ENCODE results near the gene PDE10A. TPM values are rescaled to one million over a fixed set of nuclear protein-coding genes. Genes with fewer than 3 reads are reported as not detected.
A peak's percentile ranks its signal among the peaks of the same experiment; 100 is the strongest.

Gene PDE10A
- total and polyA plus RNA-seq, 5 donors from 2014 or later, result not detected

DNA sequence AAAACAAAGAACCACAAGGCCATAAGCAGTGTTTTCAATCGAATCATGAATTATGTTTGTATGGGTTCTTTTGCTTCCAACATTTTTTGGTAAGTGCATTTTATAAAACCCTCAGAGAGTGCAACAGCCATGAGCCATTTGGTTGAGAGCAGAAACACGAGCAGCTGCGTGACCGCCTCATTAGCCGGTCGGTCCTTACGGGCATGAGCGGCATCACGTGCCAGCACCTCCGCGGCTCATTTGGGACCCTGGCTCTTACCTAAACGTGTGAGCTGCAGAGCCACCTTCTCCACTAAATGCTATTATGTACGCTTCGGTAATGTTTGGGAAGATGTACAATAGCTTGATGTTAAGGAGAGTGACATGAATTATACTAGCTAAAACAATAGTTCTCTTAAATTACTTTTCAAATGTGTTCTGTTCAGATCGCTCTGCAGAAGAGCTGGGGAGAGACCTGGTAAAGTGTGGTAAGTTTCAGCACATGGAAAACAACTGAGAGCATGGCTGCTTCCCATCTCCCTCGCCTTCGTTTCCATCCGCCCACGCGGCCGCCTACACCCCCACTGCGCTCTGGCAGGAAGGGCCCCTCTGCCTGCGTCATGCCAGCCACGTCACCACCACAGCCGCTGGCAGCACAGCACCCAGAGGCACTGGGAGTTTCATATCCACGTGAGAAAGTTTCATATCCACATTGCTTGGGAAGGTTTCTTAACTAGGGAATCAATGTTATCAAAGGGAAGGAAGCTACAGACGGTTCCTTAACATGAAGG, 23.7 kb upstream of the PDE10A start:
- no peaks in the 10 kb centered on the region for H3K9me3 ChIP-seq (ENCODE audit: control insufficient read depth in 2 of 2, low read length in 2 of 2)
- no peak for ATAC-seq (ENCODE audit: low read depth in 2 of 2)
- Mint-ChIP-seq H3K4me1 (no peaks in the 10 kb centered on the region), H3K27ac (no peak overlapping the region), H3K4me3 (no peak overlapping the region), H3K36me3 (no peaks in the 10 kb centered on the region), H3K9me3 (peaks cover 0 to 11% (median 1%) of the 10 kb centered on the region in 7 donors), H3K27me3 (no peaks in the 10 kb centered on the region)
- no peaks in the 10 kb centered on the region for H3K27me3 ChIP-seq (ENCODE audit: control insufficient read depth, insufficient read depth, low read length)
- H3K36me3 ChIP-seq (ENCODE audit: control insufficient read depth, insufficient read depth, low read length), result no peaks in the 10 kb centered on the region
- no peaks in the 10 kb centered on the region for H3K4me1 ChIP-seq (ENCODE audit: control insufficient read depth, insufficient read depth, low read length, poor library complexity, severe bottlenecking)
- DNase-seq, result no peak
- H3K27ac ChIP-seq (ENCODE audit: insufficient read depth, low read length, poor library complexity, severe bottlenecking), result no peak overlapping the region
- H3K4me3 ChIP-seq (ENCODE audit: low read depth, low read length), result no peak overlapping the region

DNA sequence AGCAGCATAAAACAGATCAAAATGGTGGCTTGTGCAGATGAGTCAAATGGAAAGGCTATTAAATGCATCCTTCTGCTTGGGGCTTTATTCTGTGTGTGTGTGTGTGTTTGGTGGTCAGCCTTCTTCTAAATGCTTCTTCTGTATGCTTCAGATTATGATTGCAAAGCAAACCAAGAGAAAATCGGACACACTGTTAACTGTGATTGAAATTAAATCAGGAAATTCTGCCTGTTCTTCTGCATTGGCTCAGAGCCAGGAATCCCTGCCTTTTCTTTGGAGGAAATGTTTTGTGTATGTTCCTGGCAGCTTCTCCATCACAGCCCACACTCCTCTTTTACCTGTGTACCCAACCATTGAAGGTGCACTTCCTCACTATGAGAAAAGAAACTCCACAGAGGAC, 22.3 kb upstream of the PDE10A start:
- H3K27me3 ChIP-seq (ENCODE audit: control insufficient read depth, insufficient read depth, low read length), result no peaks in the 10 kb centered on the region
- no peak overlapping the region for H3K4me3 ChIP-seq (ENCODE audit: low read depth, low read length)
- H3K27ac ChIP-seq (ENCODE audit: insufficient read depth, low read length, poor library complexity, severe bottlenecking), result no peak overlapping the region
- H3K4me1 ChIP-seq (ENCODE audit: control insufficient read depth, insufficient read depth, low read length, poor library complexity, severe bottlenecking), result no peaks in the 10 kb centered on the region
- no peaks in the 10 kb centered on the region for H3K9me3 ChIP-seq (ENCODE audit: control insufficient read depth in 2 of 2, low read length in 2 of 2)
- Mint-ChIP-seq H3K4me1 (no peaks in the 10 kb centered on the region), H3K27me3 (no peaks in the 10 kb centered on the region), H3K27ac (no peak overlapping the region), H3K36me3 (no peaks in the 10 kb centered on the region), H3K4me3 (no peak overlapping the region), H3K9me3 (peaks cover 0 to 8% (median 1%) of the 10 kb centered on the region in 7 donors)
- DNase-seq (no peak), ATAC-seq (ENCODE audit: low read depth in 2 of 2) (no peak)
- no peaks in the 10 kb centered on the region for H3K36me3 ChIP-seq (ENCODE audit: control insufficient read depth, insufficient read depth, low read length)

DNA sequence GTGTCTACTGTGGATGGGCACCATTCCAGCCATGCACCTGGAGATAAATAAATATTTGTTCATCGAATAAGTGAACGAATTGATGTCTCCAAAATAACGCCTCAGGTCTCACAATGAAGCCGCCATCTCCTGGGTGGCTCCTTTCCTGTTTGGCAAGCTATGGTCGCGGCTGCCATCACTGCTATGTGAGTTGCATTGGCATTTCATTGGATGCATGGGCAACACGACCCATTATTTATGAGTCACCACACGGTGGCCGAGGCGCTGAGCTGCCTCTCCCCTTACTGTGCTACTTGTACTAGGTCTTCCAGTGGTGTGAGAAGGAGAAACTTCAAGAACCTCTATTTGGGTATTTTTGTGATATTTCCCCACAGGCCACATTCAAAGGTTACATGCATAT, 21.3 kb upstream of the PDE10A start:
- Histone ChIP-seq H3K4me3 (ENCODE audit: low read depth, low read length) (no peak overlapping the region), H3K27ac (ENCODE audit: insufficient read depth, low read length, poor library complexity, severe bottlenecking) (no peak overlapping the region), H3K9me3 (ENCODE audit: control insufficient read depth in 2 of 2, low read length in 2 of 2) (no peaks in the 10 kb centered on the region), H3K4me1 (ENCODE audit: control insufficient read depth, insufficient read depth, low read length, poor library complexity, severe bottlenecking) (no peaks in the 10 kb centered on the region), H3K36me3 (ENCODE audit: control insufficient read depth, insufficient read depth, low read length) (no peaks in the 10 kb centered on the region), H3K27me3 (ENCODE audit: control insufficient read depth, insufficient read depth, low read length) (no peaks in the 10 kb centered on the region)
- peaks cover 0 to 4% (median 0%) of the 10 kb centered on the region in 7 donors for H3K9me3 Mint-ChIP-seq
- DNase-seq, result no peak
- no peak for ATAC-seq (ENCODE audit: low read depth in 2 of 2)
- H3K36me3 Mint-ChIP-seq, result no peaks in the 10 kb centered on the region
- H3K4me3 Mint-ChIP-seq, result no peak overlapping the region
- no peaks in the 10 kb centered on the region for H3K4me1 Mint-ChIP-seq
- H3K27me3 Mint-ChIP-seq, result no peaks in the 10 kb centered on the region
- H3K27ac Mint-ChIP-seq, result no peak overlapping the region

DNA sequence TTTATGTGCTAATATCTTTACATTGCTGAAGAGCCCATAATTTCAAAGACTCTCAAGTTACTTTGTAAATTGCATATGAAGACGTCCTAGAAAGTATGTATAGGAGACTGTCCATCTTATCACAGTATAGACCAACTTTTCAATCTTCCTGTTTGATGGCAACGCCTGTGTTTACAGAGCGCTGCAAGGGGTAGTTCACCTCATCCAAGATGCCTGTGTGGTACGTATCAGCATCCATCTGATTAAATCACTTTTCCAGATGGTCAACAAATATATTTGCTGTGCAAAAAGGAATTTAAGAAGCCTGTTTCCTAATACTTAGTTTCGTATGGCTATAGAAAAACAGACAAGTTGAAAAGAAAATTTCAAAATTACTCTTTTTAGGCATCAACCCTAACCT, 17.9 kb upstream of the PDE10A start:
- ATAC-seq (ENCODE audit: low read depth in 2 of 2), result no peak

DNA sequence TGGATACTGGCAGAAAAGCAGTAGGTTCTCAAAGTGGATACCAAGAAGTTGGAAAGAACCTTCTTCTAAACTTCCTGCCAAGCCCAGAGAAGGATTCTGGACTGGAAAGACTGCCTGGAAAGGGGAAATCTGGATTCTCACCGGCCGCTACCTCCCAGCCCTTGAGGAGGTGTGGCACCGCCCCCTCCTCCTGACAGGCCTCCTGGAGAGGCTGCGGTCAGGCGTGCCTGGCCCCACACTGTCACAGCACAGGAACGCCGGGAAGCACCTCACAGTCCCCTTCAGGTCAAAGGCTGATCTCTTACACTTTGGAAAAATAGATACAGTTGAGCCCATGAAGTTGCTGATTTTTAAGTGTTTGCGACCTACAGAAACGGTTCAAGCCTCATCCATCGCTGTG, 16.3 kb upstream of the PDE10A start:
- H3K36me3 ChIP-seq (ENCODE audit: control insufficient read depth, insufficient read depth, low read length), result no peaks in the 10 kb centered on the region
- DNase-seq (no peak), ATAC-seq (ENCODE audit: low read depth in 2 of 2) (no peak)
- H3K36me3 Mint-ChIP-seq, result no peaks in the 10 kb centered on the region
- no peak overlapping the region for H3K4me3 Mint-ChIP-seq
- H3K27me3 Mint-ChIP-seq, result no peaks in the 10 kb centered on the region
- peaks cover 0 to 4% (median 0%) of the 10 kb centered on the region in 4 donors for H3K4me1 Mint-ChIP-seq
- no peak overlapping the region for H3K27ac ChIP-seq (ENCODE audit: insufficient read depth, low read length, poor library complexity, severe bottlenecking)
- H3K9me3 Mint-ChIP-seq, result peaks cover 0 to 6% (median 4%) of the 10 kb centered on the region in 7 donors
- H3K27ac Mint-ChIP-seq, result no peak overlapping the region
- H3K4me1 ChIP-seq (ENCODE audit: control insufficient read depth, insufficient read depth, low read length, poor library complexity, severe bottlenecking), result no peaks in the 10 kb centered on the region
- H3K4me3 ChIP-seq (ENCODE audit: low read depth, low read length), result no peak overlapping the region
- no peaks in the 10 kb centered on the region for H3K27me3 ChIP-seq (ENCODE audit: control insufficient read depth, insufficient read depth, low read length)
- H3K9me3 ChIP-seq (ENCODE audit: control insufficient read depth in 2 of 2, low read length in 2 of 2), result no peaks in the 10 kb centered on the region

More for the DNA sequence above, 17.9 kb upstream of the PDE10A start:
- Mint-ChIP-seq H3K36me3 (no peaks in the 10 kb centered on the region), H3K27me3 (no peaks in the 10 kb centered on the region), H3K9me3 (peaks cover 0 to 6% (median 4%) of the 10 kb centered on the region in 7 donors), H3K4me3 (no peak overlapping the region), H3K27ac (no peak overlapping the region), H3K4me1 (peaks cover 0 to 4% (median 0%) of the 10 kb centered on the region in 4 donors)
- H3K9me3 ChIP-seq (ENCODE audit: control insufficient read depth in 2 of 2, low read length in 2 of 2), result no peaks in the 10 kb centered on the region
- no peaks in the 10 kb centered on the region for H3K4me1 ChIP-seq (ENCODE audit: control insufficient read depth, insufficient read depth, low read length, poor library complexity, severe bottlenecking)
- no peak for DNase-seq
- no peaks in the 10 kb centered on the region for H3K36me3 ChIP-seq (ENCODE audit: control insufficient read depth, insufficient read depth, low read length)
- H3K27ac ChIP-seq (ENCODE audit: insufficient read depth, low read length, poor library complexity, severe bottlenecking), result no peak overlapping the region
- no peak overlapping the region for H3K4me3 ChIP-seq (ENCODE audit: low read depth, low read length)
- H3K27me3 ChIP-seq (ENCODE audit: control insufficient read depth, insufficient read depth, low read length), result no peaks in the 10 kb centered on the region

DNA sequence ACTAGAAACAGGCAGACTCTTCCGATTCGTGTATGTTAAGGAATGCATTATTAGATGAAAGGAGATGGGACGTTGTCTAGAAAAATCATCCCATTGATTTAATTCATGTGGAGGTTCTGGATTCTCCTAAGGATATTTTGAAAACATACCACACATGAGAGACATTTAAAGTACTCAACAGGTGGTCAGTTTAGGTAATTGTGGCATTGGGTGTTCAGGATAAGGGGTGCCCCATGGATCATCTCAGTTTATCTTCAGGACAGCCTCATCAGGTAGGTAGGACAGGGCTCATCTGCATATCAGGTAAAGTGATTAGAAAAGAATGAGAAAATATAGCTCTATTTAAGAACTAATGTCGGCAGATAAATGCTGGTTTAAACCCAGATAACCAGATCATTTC, 15.9 kb upstream of the PDE10A start:
- no peaks in the 10 kb centered on the region for H3K36me3 Mint-ChIP-seq
- no peak overlapping the region for H3K4me3 Mint-ChIP-seq
- H3K27ac Mint-ChIP-seq, result no peak overlapping the region
- H3K27ac ChIP-seq (ENCODE audit: insufficient read depth, low read length, poor library complexity, severe bottlenecking), result no peak overlapping the region
- H3K27me3 Mint-ChIP-seq, result no peaks in the 10 kb centered on the region
- H3K27me3 ChIP-seq (ENCODE audit: control insufficient read depth, insufficient read depth, low read length), result no peaks in the 10 kb centered on the region
- no peak overlapping the region for H3K4me3 ChIP-seq (ENCODE audit: low read depth, low read length)
- no peaks in the 10 kb centered on the region for H3K9me3 ChIP-seq (ENCODE audit: control insufficient read depth in 2 of 2, low read length in 2 of 2)
- no peaks in the 10 kb centered on the region for H3K36me3 ChIP-seq (ENCODE audit: control insufficient read depth, insufficient read depth, low read length)
- H3K4me1 ChIP-seq (ENCODE audit: control insufficient read depth, insufficient read depth, low read length, poor library complexity, severe bottlenecking), result no peaks in the 10 kb centered on the region
- peaks cover 0 to 4% (median 0%) of the 10 kb centered on the region in 4 donors for H3K4me1 Mint-ChIP-seq
- peaks cover 0 to 6% (median 4%) of the 10 kb centered on the region in 7 donors for H3K9me3 Mint-ChIP-seq
- DNase-seq (no peak), ATAC-seq (ENCODE audit: low read depth in 2 of 2) (no peak)

DNA sequence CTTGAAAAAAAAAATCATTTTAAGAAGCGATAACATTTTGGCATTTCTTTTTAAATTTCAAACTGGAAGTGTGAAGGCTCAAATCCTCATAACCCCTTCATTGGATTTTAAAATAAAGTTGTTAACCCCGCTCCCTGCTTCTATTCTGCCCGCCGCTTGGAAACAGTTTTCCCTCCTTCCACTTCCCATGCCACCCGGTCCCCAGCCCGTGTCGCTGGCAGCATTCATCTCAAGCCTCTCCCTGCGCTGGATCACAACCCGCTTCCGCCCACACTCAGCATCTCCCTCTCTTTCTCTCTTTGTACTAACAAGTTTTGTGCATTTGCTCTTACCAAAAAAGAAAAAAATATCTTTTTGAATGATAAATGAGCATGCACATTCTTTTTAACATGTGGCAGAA, 15.4 kb upstream of the PDE10A start:
- Histone ChIP-seq H3K36me3 (ENCODE audit: control insufficient read depth, insufficient read depth, low read length) (no peaks in the 10 kb centered on the region), H3K27me3 (ENCODE audit: control insufficient read depth, insufficient read depth, low read length) (no peaks in the 10 kb centered on the region), H3K4me3 (ENCODE audit: low read depth, low read length) (no peak overlapping the region), H3K27ac (ENCODE audit: insufficient read depth, low read length, poor library complexity, severe bottlenecking) (no peak overlapping the region), H3K9me3 (ENCODE audit: control insufficient read depth in 2 of 2, low read length in 2 of 2) (no peaks in the 10 kb centered on the region), H3K4me1 (ENCODE audit: control insufficient read depth, insufficient read depth, low read length, poor library complexity, severe bottlenecking) (no peaks in the 10 kb centered on the region)
- Mint-ChIP-seq H3K4me1 (peaks cover 0 to 4% (median 0%) of the 10 kb centered on the region in 4 donors), H3K4me3 (no peak overlapping the region), H3K27me3 (no peaks in the 10 kb centered on the region), H3K36me3 (no peaks in the 10 kb centered on the region), H3K9me3 (peaks cover 0 to 6% (median 4%) of the 10 kb centered on the region in 7 donors), H3K27ac (no peak overlapping the region)
- DNase-seq, result no peak
- no peak for ATAC-seq (ENCODE audit: low read depth in 2 of 2)

DNA sequence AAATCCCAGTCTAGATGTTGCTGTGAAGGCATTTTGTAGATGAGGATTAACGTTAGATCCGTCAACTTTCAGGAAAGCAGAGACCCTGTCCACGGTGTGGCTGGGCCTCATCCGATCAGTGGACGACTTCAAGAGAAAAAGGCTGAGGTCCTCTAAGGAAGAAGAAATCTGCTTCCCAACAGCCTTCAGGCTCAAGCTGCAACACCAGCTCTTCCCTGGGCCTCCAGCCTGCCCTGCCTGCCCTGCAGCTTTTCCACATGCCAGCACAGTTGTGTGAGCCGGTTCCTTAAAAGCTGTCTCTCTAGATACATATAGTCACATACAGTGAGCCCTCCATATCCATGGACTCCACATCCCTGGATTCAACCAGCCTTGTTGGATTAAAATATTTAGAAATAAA, 14.1 kb upstream of the PDE10A start:
- Histone ChIP-seq H3K27me3 (ENCODE audit: control insufficient read depth, insufficient read depth, low read length) (no peaks in the 10 kb centered on the region), H3K4me1 (ENCODE audit: control insufficient read depth, insufficient read depth, low read length, poor library complexity, severe bottlenecking) (no peaks in the 10 kb centered on the region), H3K27ac (ENCODE audit: insufficient read depth, low read length, poor library complexity, severe bottlenecking) (no peak overlapping the region), H3K4me3 (ENCODE audit: low read depth, low read length) (no peak overlapping the region), H3K9me3 (ENCODE audit: control insufficient read depth in 2 of 2, low read length in 2 of 2) (no peaks in the 10 kb centered on the region), H3K36me3 (ENCODE audit: control insufficient read depth, insufficient read depth, low read length) (no peaks in the 10 kb centered on the region)
- H3K27ac Mint-ChIP-seq, result no peak overlapping the region
- H3K4me3 Mint-ChIP-seq, result peak overlapping the region in 1 of 4 donors; percentile 87
- peaks cover 0 to 6% (median 3%) of the 10 kb centered on the region in 7 donors for H3K9me3 Mint-ChIP-seq
- H3K4me1 Mint-ChIP-seq, result peaks cover 0 to 4% (median 0%) of the 10 kb centered on the region in 4 donors
- H3K36me3 Mint-ChIP-seq, result no peaks in the 10 kb centered on the region
- H3K27me3 Mint-ChIP-seq, result no peaks in the 10 kb centered on the region
- DNase-seq, result no peak
- no peak for ATAC-seq (ENCODE audit: low read depth in 2 of 2)

Measured in CD4-positive, CD25-positive, alpha-beta regulatory T cell (primary cell).